NCI-H1048 (cell line): ENCODE data around the gene CCDC167.

Source experiments
- DNase-seq: peaks from one replicate; lab custom pipeline; 2025; lab: John Stamatoyannopoulos, UW

The CCDC167 gene

GRCh38 chr6:37530297-37530696 lies 30.6 kb upstream of the CCDC167 start:
- DNase-seq, result no peak

- DNase-seq, result no peak
These were observed 28.8 kb upstream of the CCDC167 start for GRCh38 chr6:37528541-37528940.

- DNase-seq, result no peak
These were observed 26.0 kb upstream of the CCDC167 start for GRCh38 chr6:37525460-37526357.

- DNase-seq, result no peak
These were observed 25.3 kb upstream of the CCDC167 start for GRCh38 chr6:37524970-37525318.

GRCh38 chr6:37524025-37524969 lies 24.6 kb upstream of the CCDC167 start:
- DNase-seq, result no peak

- DNase-seq, result no peak
These were observed 23.7 kb upstream of the CCDC167 start for GRCh38 chr6:37523412-37523811.

- no peak for DNase-seq
These were observed 23.1 kb upstream of the CCDC167 start for GRCh38 chr6:37522836-37523235.

GRCh38 chr6:37521674-37522073 lies 22.0 kb upstream of the CCDC167 start:
- DNase-seq, result no peak

GRCh38 chr6:37520926-37521325 lies 21.2 kb upstream of the CCDC167 start:
- no peak for DNase-seq

- no peak for DNase-seq
These were observed 19.8 kb upstream of the CCDC167 start for GRCh38 chr6:37519461-37519860.

- DNase-seq, result no peak
These were observed 18.4 kb upstream of the CCDC167 start for GRCh38 chr6:37518116-37518515.

- DNase-seq, result no peak
These were observed 17.7 kb upstream of the CCDC167 start for GRCh38 chr6:37517411-37517812.

- DNase-seq, result no peak
These were observed 17.3 kb upstream of the CCDC167 start for GRCh38 chr6:37516920-37517405.

GRCh38 chr6:37516076-37516919 lies 16.6 kb upstream of the CCDC167 start:
- no peak for DNase-seq

- DNase-seq, result no peak
These were observed 16.0 kb upstream of the CCDC167 start for GRCh38 chr6:37515712-37516075.

- no peak for DNase-seq
These were observed 15.1 kb upstream of the CCDC167 start for GRCh38 chr6:37514837-37515236.

- no peak for DNase-seq
These were observed 14.7 kb upstream of the CCDC167 start for GRCh38 chr6:37514321-37514771.

GRCh38 chr6:37513576-37513975 lies 13.9 kb upstream of the CCDC167 start:
- no peak for DNase-seq

GRCh38 chr6:37513155-37513554 lies 13.5 kb upstream of the CCDC167 start:
- DNase-seq, result no peak

- DNase-seq, result no peak
These were observed 12.8 kb upstream of the CCDC167 start for GRCh38 chr6:37512400-37513011.

- no peak for DNase-seq
These were observed 12.3 kb upstream of the CCDC167 start for GRCh38 chr6:37511910-37512399.
